Prostate gland (tissue), 2 donors: ENCODE data around the gene GPX5.

Experiments
- POLR2A ChIP-seq: fragments of 450-650 bp; IDR thresholded peaks from one replicate; pipeline ENCODE4 v1.6.1; 2016; ENCODE audit warnings: antibody characterized with exemption, mild to moderate bottlenecking
- TF ChIP-seq, protein P1 (sequence below), 4 experiments: fragments of 200-600 bp in 2 of 4; fragments of 450-650 bp in 2 of 4; sonication (generic) in 2 of 4; IDR thresholded peaks; 1 replicate in 3 of 4; 2 replicates in 1 of 4; pipeline ENCODE4 v1.5.1; 2016 to 2019; ENCODE audit warnings: antibody characterized with exemption in 4 of 4, mild to moderate bottlenecking in 2 of 4, moderate library complexity in 2 of 4

DNA sequence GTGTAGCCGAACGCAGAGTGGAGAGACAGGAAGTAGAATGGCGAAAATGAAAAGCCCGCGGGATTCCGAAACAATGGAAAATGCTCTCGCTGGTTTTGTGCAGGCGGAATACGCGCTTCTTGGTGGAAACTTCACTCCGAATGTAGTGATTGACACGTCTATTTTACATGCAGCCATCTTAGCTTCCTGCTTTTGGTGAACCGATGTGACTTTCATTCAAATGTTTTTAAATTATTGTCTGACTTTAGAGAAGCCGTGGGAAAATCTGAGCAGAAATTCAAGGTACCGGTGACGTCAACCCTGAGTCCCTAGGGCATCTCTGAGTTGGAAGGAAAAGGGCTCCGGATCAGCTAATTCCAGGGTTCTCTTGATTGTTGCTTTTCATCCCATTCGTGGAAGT lies 11.4 kb downstream of the GPX5 start:
- TF ChIP-seq, protein P1, sequence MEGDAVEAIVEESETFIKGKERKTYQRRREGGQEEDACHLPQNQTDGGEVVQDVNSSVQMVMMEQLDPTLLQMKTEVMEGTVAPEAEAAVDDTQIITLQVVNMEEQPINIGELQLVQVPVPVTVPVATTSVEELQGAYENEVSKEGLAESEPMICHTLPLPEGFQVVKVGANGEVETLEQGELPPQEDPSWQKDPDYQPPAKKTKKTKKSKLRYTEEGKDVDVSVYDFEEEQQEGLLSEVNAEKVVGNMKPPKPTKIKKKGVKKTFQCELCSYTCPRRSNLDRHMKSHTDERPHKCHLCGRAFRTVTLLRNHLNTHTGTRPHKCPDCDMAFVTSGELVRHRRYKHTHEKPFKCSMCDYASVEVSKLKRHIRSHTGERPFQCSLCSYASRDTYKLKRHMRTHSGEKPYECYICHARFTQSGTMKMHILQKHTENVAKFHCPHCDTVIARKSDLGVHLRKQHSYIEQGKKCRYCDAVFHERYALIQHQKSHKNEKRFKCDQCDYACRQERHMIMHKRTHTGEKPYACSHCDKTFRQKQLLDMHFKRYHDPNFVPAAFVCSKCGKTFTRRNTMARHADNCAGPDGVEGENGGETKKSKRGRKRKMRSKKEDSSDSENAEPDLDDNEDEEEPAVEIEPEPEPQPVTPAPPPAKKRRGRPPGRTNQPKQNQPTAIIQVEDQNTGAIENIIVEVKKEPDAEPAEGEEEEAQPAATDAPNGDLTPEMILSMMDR (IDR thresholded peaks at IDR 0.05) = no peak
- no peak for TF ChIP-seq POLR2A
